GM18508 (cell line): ENCODE measurements around the gene KCTD16.

Experiments
- ATAC-seq: cut with Tn5 transposase; IDR thresholded peaks from one replicate; pipeline ENCODE4 v1.9.1; 2021; ENCODE audit warnings: moderate number of reproducible peaks; ENCODE audit not compliant: insufficient read depth, unreplicated experiment

KCTD16 gene

GRCh38 chr5:144162686-144163085 is 8.0 kb upstream of the KCTD16 start:
- no peak for ATAC-seq

GRCh38 chr5:144166696-144167095 is 4.0 kb upstream of the KCTD16 start:
- no peak for ATAC-seq

GRCh38 chr5:144167998-144168397 is 2.7 kb upstream of the KCTD16 start:
- no peak for ATAC-seq

GRCh38 chr5:144169904-144170275 is 783 bp upstream of the KCTD16 start:
- ATAC-seq, result no peak

GRCh38 chr5:144173766-144174165 is 3.1 kb downstream of the KCTD16 start:
- no peak for ATAC-seq

GRCh38 chr5:144177548-144177947 is 6.9 kb downstream of the KCTD16 start:
- no peak for ATAC-seq

GRCh38 chr5:144179226-144179625 is 8.6 kb downstream of the KCTD16 start:
- no peak for ATAC-seq

- ATAC-seq, result no peak
Measured at GRCh38 chr5:144183254-144183889, 12.7 kb downstream of the KCTD16 start.

- peak; percentile 63 for ATAC-seq
Measured at GRCh38 chr5:144187699-144188294, 17.1 kb downstream of the KCTD16 start.

GRCh38 chr5:144189800-144190429 is 19.2 kb downstream of the KCTD16 start:
- peak; percentile 34 for ATAC-seq

- ATAC-seq, result no peak
Measured at GRCh38 chr5:144191531-144191930, 20.9 kb downstream of the KCTD16 start.

GRCh38 chr5:144191998-144192397 is 21.3 kb downstream of the KCTD16 start:
- peak; percentile 89 for ATAC-seq

- ATAC-seq, result no peak
Measured at GRCh38 chr5:144192661-144193060, 22.0 kb downstream of the KCTD16 start.

- ATAC-seq, result no peak
Measured at GRCh38 chr5:144194144-144194543, 23.5 kb downstream of the KCTD16 start.

GRCh38 chr5:144195448-144195847 is 24.8 kb downstream of the KCTD16 start:
- no peak for ATAC-seq

GRCh38 chr5:144196612-144197011 is 25.9 kb downstream of the KCTD16 start:
- ATAC-seq, result no peak

- ATAC-seq, result no peak
Measured at GRCh38 chr5:144198386-144198785, 27.7 kb downstream of the KCTD16 start.

GRCh38 chr5:144201588-144201987 is 30.9 kb downstream of the KCTD16 start:
- ATAC-seq, result no peak

GRCh38 chr5:144202072-144202471 is 31.4 kb downstream of the KCTD16 start:
- no peak for ATAC-seq

- ATAC-seq, result no peak
Measured at GRCh38 chr5:144202726-144203125, 32.1 kb downstream of the KCTD16 start.

GRCh38 chr5:144203750-144204596 is 33.3 kb downstream of the KCTD16 start:
- peak; percentile 84 for ATAC-seq
